MM.1S (cell line): Measurements from ENCODE around the gene TMEM212.

Experiments used
- DNase-seq: peaks from one replicate; pipeline ENCODE4 v3.0.0-alpha.2; 2015
- H2AFZ ChIP-seq: fragments of 300-600 bp; sonication (generic); 2 replicates; pipeline ENCODE4 v1.6.0; 2016; ENCODE audit warnings: antibody characterized with exemption, low read length
- H3F3A ChIP-seq: fragments of 300-600 bp; sonication (generic); 2 replicates; pipeline ENCODE4 v1.6.1; 2016; ENCODE audit warnings: mild to moderate bottlenecking, antibody characterized with exemption, low read length, moderate library complexity, mixed read lengths; ENCODE audit not compliant: insufficient read depth
- H3K27ac ChIP-seq: fragments of 300-600 bp; sonication (generic); 2 replicates; pipeline ENCODE4 v1.5.1; 2016; ENCODE audit warnings: mild to moderate bottlenecking, low read length
- H3K27me3 ChIP-seq: fragments of 300-600 bp; sonication (generic); replicated peaks from 2 replicates; pipeline ENCODE4 v1.6.0; 2016; ENCODE audit warnings: low read length; ENCODE audit not compliant: insufficient read depth
- H3K36me3 ChIP-seq: fragments of 300-600 bp; sonication (generic); replicated peaks from 2 replicates; pipeline ENCODE4 v1.6.1; 2016; ENCODE audit warnings: mild to moderate bottlenecking, low read length, mixed read lengths; ENCODE audit not compliant: insufficient read depth
- H3K4me1 ChIP-seq: fragments of 300-600 bp; sonication (generic); 2 replicates; pipeline ENCODE4 v1.6.1; 2016; ENCODE audit warnings: low read length, mixed read lengths
- H3K4me2 ChIP-seq: fragments of 300-600 bp; sonication (generic); 2 replicates; pipeline ENCODE4 v1.6.0; 2016; ENCODE audit warnings: low read depth, low read length
- H3K4me3 ChIP-seq: fragments of 300-600 bp; sonication (generic); 2 replicates; pipeline ENCODE4 v1.5.1; 2016; ENCODE audit warnings: low read length, mixed read lengths
- H3K79me2 ChIP-seq: fragments of 300-600 bp; sonication (generic); 2 replicates; pipeline ENCODE4 v1.6.1; 2016; ENCODE audit warnings: mixed run types, low read length, mixed read lengths
- H3K9ac ChIP-seq: fragments of 300-600 bp; sonication (generic); 2 replicates; pipeline ENCODE4 v1.6.1; 2016; ENCODE audit warnings: low read length, mixed read lengths
- H3K9me2 ChIP-seq: fragments of 300-600 bp; sonication (generic); replicated peaks from 2 replicates; pipeline ENCODE4 v1.6.1; 2016; ENCODE audit warnings: mild to moderate bottlenecking, low read length, mixed read lengths; ENCODE audit not compliant: insufficient read depth
- H3K9me3 ChIP-seq: fragments of 300-600 bp; sonication (generic); replicated peaks from 2 replicates; pipeline ENCODE4 v1.6.1; 2016; ENCODE audit warnings: mild to moderate bottlenecking, low read length, mixed read lengths; ENCODE audit not compliant: insufficient read depth
- H4K20me1 ChIP-seq: fragments of 300-600 bp; sonication (generic); 2 replicates; pipeline ENCODE4 v1.6.1; 2016; ENCODE audit warnings: mild to moderate bottlenecking, low read length, moderate library complexity, mixed read lengths; ENCODE audit not compliant: insufficient read depth
- CTCF ChIP-seq: fragments of 300-600 bp; sonication (generic); IDR thresholded peaks from 2 replicates; pipeline ENCODE4 v1.5.1; 2016; ENCODE audit warnings: antibody characterized with exemption, low read length, mixed read lengths
- EZH2 ChIP-seq: fragments of 300-600 bp; sonication (generic); optimal IDR thresholded peaks from 2 replicates; pipeline ENCODE3; 2017; ENCODE audit warnings: low read depth, mild to moderate bottlenecking, antibody characterized with exemption, low read length, mixed read lengths
- EZH2phosphoT487 ChIP-seq: fragments of 300-600 bp; sonication (generic); IDR thresholded peaks from 2 replicates; pipeline ENCODE4 v1.6.1; 2018; ENCODE audit warnings: antibody characterized with exemption, low read length

TMEM212 gene

GRCh38 chr3:171842864-171843518 is at the start of gene TMEM212:
TSS of gene TMEM212 (plus strand) at chr3:171843349. CDS start at chr3:171843384, 35 bp downstream.
- peaks cover 7% of the 10 kb centered on the region for H3K4me1 ChIP-seq

GRCh38 chr3:171796625-171797264 is 46.4 kb upstream of the TMEM212 start:
- Histone ChIP-seq H3K36me3 (no peaks in the 10 kb centered on the region), H3K9me3 (no peaks in the 10 kb centered on the region), H3K4me2 (no peak overlapping the region), H4K20me1 (no peaks in the 10 kb centered on the region), H3K9me2 (no peaks in the 10 kb centered on the region), H3K79me2 (no peaks in the 10 kb centered on the region), H3K9ac (no peak overlapping the region), H2AFZ (no peak overlapping the region), H3K4me1 (0 out of 2 replicates have a peak, but pooled peaks cover 2% of the 10 kb centered on the region), H3K27me3 (no peaks in the 10 kb centered on the region), H3K4me3 (no peak overlapping the region), H3K27ac (no peak overlapping the region), H3F3A (no peaks in the 10 kb centered on the region)
- DNase-seq: no peak
- TF ChIP-seq EZH2 (no peak), CTCF (no peak), EZH2phosphoT487 (no peak)

More at GRCh38 chr3:171842864-171843518, at the start of gene TMEM212:
- no peak within 1 kb of the TSS for H3K27ac ChIP-seq
- no peaks in the 10 kb centered on the region for H3F3A ChIP-seq
- H3K9me3 ChIP-seq: no peaks in the 10 kb centered on the region
- no peak within 1 kb of the TSS for H3K4me3 ChIP-seq
- H3K4me2 ChIP-seq: no peak within 1 kb of the TSS
- H3K79me2 ChIP-seq: no peaks in the 10 kb centered on the region
- H3K9ac ChIP-seq: no peak within 1 kb of the TSS
- no peaks in the 10 kb centered on the region for H3K27me3 ChIP-seq
- H4K20me1 ChIP-seq: no peaks in the 10 kb centered on the region
- no peaks in the 10 kb centered on the region for H3K36me3 ChIP-seq
- no peak for TF ChIP-seq EZH2phosphoT487
- no peak for TF ChIP-seq CTCF
- TF ChIP-seq EZH2: no peak
- DNase-seq: no peak
- H2AFZ ChIP-seq: no peak within 1 kb of the TSS
- H3K9me2 ChIP-seq: no peaks in the 10 kb centered on the region

- Histone ChIP-seq H2AFZ (no peak overlapping the region), H3K9me2 (no peaks in the 10 kb centered on the region), H3K36me3 (no peaks in the 10 kb centered on the region), H4K20me1 (no peaks in the 10 kb centered on the region), H3K4me2 (no peak overlapping the region), H3K9me3 (no peaks in the 10 kb centered on the region), H3K27ac (no peak overlapping the region), H3K4me1 (0 out of 2 replicates have a peak, but pooled peaks cover 7% of the 10 kb centered on the region), H3F3A (no peaks in the 10 kb centered on the region), H3K79me2 (no peaks in the 10 kb centered on the region), H3K4me3 (no peak overlapping the region), H3K27me3 (no peaks in the 10 kb centered on the region), H3K9ac (no peak overlapping the region)
- DNase-seq: no peak
- no peak for TF ChIP-seq CTCF
- no peak for TF ChIP-seq EZH2phosphoT487
- TF ChIP-seq EZH2: no peak
Measured at GRCh38 chr3:171797265-171797679, 45.9 kb upstream of the TMEM212 start.
